B cell (primary cell): ENCODE measurements around the gene PLCB3. TPM values are rescaled to one million over a fixed set of nuclear protein-coding genes. Genes with fewer than 3 reads are reported as not detected.
A peak's percentile ranks its signal among the peaks of the same experiment; 100 is the strongest.

Experiments used
- ATAC-seq: fragments of 200-7000 bp; cut with Tn5 transposase; one replicate; pipeline ENCODE4 v1.10.0; 2021; ENCODE audit warnings: low read depth, mild to moderate bottlenecking, moderate number of reproducible peaks, moderate library complexity
- CTCF ChIA-PET: fragments of 350-600 bp; sonication (Branson Sonifier 250); formaldehyde crosslinking; loops from one replicate; lab custom pipeline; 2021; ENCODE audit warnings: antibody characterized with exemption, inconsistent platforms; lab: Charles Lee
- POLR2A ChIA-PET: fragments of 350-600 bp; sonication (Branson Sonifier 250); formaldehyde crosslinking; loops from one replicate; lab custom pipeline; 2021; ENCODE audit warnings: antibody characterized with exemption; lab: Charles Lee
- DNase-seq: peaks from one replicate; pipeline ENCODE4 v3.0.0; 2013
- H2AFZ ChIP-seq: 2 replicates; pipeline ENCODE4 v1.6.1; 2012; ENCODE audit warnings: mild to moderate bottlenecking, low read depth, low read length; ENCODE audit not compliant: insufficient read depth, poor library complexity, severe bottlenecking
- H3K27ac ChIP-seq, 2 donors: 1 replicate in 1 of 2; 2 replicates in 1 of 2; pipeline ENCODE4 v1.5.1; 2012 to 2013; ENCODE audit warnings: low read length in 2 of 2, mild to moderate bottlenecking in 2 of 2, moderate library complexity in 1 of 2
- H3K27me3 ChIP-seq, 4 experiments: fragments of 200-600 bp in 1 of 4; sonication (generic) in 1 of 4; replicated peaks in 1 of 4; 1 replicate in 2 of 4; 2 replicates in 2 of 4; pipeline versions ENCODE4 v1.6.1 to v1.7.0; 2013 to 2016; ENCODE audit warnings: low read length in 3 of 4, mild to moderate bottlenecking in 2 of 4, mixed read lengths in 1 of 4, moderate library complexity in 1 of 4; ENCODE audit not compliant: insufficient read depth in 4 of 4, control insufficient read depth in 3 of 4; ENCODE audit errors: control extremely low read depth in 1 of 4
- H3K36me3 ChIP-seq, 2 experiments: replicated peaks in 1 of 2; 1 replicate in 1 of 2; 2 replicates in 1 of 2; pipeline versions ENCODE4 v1.6.1 to v1.7.1; 2013; ENCODE audit warnings: low read length in 1 of 2; ENCODE audit not compliant: insufficient read depth in 2 of 2, control insufficient read depth in 1 of 2; ENCODE audit errors: control extremely low read depth in 1 of 2, extremely low read depth in 1 of 2
- H3K4me1 ChIP-seq, 2 donors: fragments of 200-600 bp in 1 of 2; sonication (generic) in 1 of 2; 1 replicate in 1 of 2; 2 replicates in 1 of 2; pipeline versions ENCODE4 v1.5.1 to v1.6.1; 2013 to 2017; ENCODE audit warnings: low read length in 2 of 2; ENCODE audit not compliant: control insufficient read depth in 2 of 2, insufficient read depth in 2 of 2
- H3K4me2 ChIP-seq: replicated peaks from 2 replicates; pipeline ENCODE3; 2012; ENCODE audit warnings: mild to moderate bottlenecking, low read depth, low read length; ENCODE audit not compliant: poor library complexity, severe bottlenecking
- H3K4me3 ChIP-seq, 5 experiments: fragments of 200-600 bp in 1 of 5; sonication (generic) in 1 of 5; 1 replicate in 3 of 5; 2 replicates in 2 of 5; pipeline versions ENCODE4 v1.5.1 to v1.7.0; 2011 to 2016; ENCODE audit warnings: low read length in 4 of 5, mild to moderate bottlenecking in 4 of 5, low read depth in 2 of 5, control low read depth in 1 of 5, moderate library complexity in 1 of 5; ENCODE audit not compliant: insufficient read depth in 1 of 5; ENCODE audit errors: control extremely low read depth in 1 of 5, extremely low read depth in 1 of 5
- H3K79me2 ChIP-seq: fragments of 200-600 bp; sonication (generic); one replicate; pipeline ENCODE4 v1.6.0; 2016; ENCODE audit warnings: low read length; ENCODE audit not compliant: control insufficient read depth, insufficient read depth
- H3K9ac ChIP-seq: fragments of 200-600 bp; sonication (generic); 2 replicates; pipeline ENCODE4 v1.6.1; 2017; ENCODE audit warnings: mild to moderate bottlenecking, low read length, moderate library complexity
- H3K9me3 ChIP-seq, 3 donors: one replicate each; pipeline versions ENCODE4 v1.6.1 to v1.7.1; 2013; ENCODE audit warnings: low read length in 2 of 3; ENCODE audit not compliant: control insufficient read depth in 2 of 3, insufficient read depth in 1 of 3; ENCODE audit errors: control extremely low read depth in 1 of 3
- H4K20me1 ChIP-seq: 2 replicates; pipeline ENCODE4 v1.6.0; 2012; ENCODE audit warnings: mild to moderate bottlenecking, low read length; ENCODE audit not compliant: insufficient read depth, control insufficient read depth, poor library complexity, severe bottlenecking
- H3K27ac Mint-ChIP-seq: one replicate; pipeline ENCODE4 v1.8.0; 2021; ENCODE audit warnings: mixed read lengths
- H3K27me3 Mint-ChIP-seq: one replicate; pipeline ENCODE4 v1.8.0; 2021; ENCODE audit warnings: mixed read lengths
- H3K4me1 Mint-ChIP-seq: one replicate; pipeline ENCODE4 v1.8.0; 2021; ENCODE audit warnings: mixed read lengths
- H3K4me3 Mint-ChIP-seq: one replicate; pipeline ENCODE4 v1.8.0; 2021; ENCODE audit warnings: mixed read lengths
- H3K9me3 Mint-ChIP-seq: one replicate; pipeline ENCODE4 v1.8.0; 2022; ENCODE audit warnings: mixed read lengths; ENCODE audit not compliant: insufficient read depth
- CTCF ChIP-seq: fragments of 200-600 bp; IDR thresholded peaks from one replicate; pipeline ENCODE4 v1.8.0; 2022; ENCODE audit warnings: antibody characterized with exemption, mild to moderate bottlenecking
- EZH2 ChIP-seq: IDR thresholded peaks from 2 replicates; pipeline ENCODE4 v1.6.1; 2012; ENCODE audit warnings: borderline replicate concordance, low read depth, mild to moderate bottlenecking, moderate library complexity, low read length; ENCODE audit not compliant: insufficient read depth, poor library complexity, severe bottlenecking
- WGBS: methylation state at CpG from one replicate; pipeline ENCODE4 v1.1.5; 2013; ENCODE audit warnings: missing lambda C conversion rate; ENCODE audit not compliant: insufficient coverage; 5-methylcytosine and 5-hydroxymethylcytosine counted together
- intact Hi-C: fragments of 100-400 bp; cut with micrococcal nuclease; formaldehyde crosslinking; loops from one replicate; pipeline ENCODE4 v1.10.0; 2022
- polyA plus RNA-seq: library from polyadenylated mRNA; depleted of rRNA; stranded (reverse); fragments of >200 nt; gene quantifications from 2 replicates; pipeline ENCODE4 v1.2.3, GENCODE V29; 2012
- total RNA-seq, 2 donors: library from RNA; stranded (reverse); fragments of 120-200 nt in 1 of 2; gene quantifications; 1 replicate in 1 of 2; 2 replicates in 1 of 2; pipeline versions ENCODE4 v1.2.3 to v1.2.4, GENCODE V29; 2013 to 2022

Gene PLCB3
- total and polyA plus RNA-seq, 2 donors (not counting 1 experiment from before 2014, with no cell fraction given): 3.0 to 8.1 TPM

GRCh38 chr11:64226507-64227051 lies 24.8 kb upstream of the PLCB3 start:
- CTCF ChIA-PET: interaction anchor here (0.7 to 5.2 kb wide), 12 partner anchors 10 to 129 kb away, joined by 3 to 70 read pairs (median 4); partner anchors contain the start of genes FERMT3, FKBP2 and PLCB3
- TF ChIP-seq EZH2: no peak
- TF ChIP-seq CTCF: no peak
- peak overlapping the region; percentile 32 to 97 (median 92) for H3K4me3 ChIP-seq

More at GRCh38 chr11:64226507-64227051, 24.8 kb upstream of the PLCB3 start:
- peaks cover 30 to 47% of the 10 kb centered on the region in 2 donors for H3K4me1 ChIP-seq
- peak overlapping the region; percentile 86 for H2AFZ ChIP-seq
- H3K79me2 ChIP-seq: peaks cover 23% of the 10 kb centered on the region
- no peaks in the 10 kb centered on the region for H3K27me3 ChIP-seq
- no peaks in the 10 kb centered on the region for H3K9me3 ChIP-seq
- Mint-ChIP-seq H3K27ac (peak overlapping the region; percentile 93), H3K27me3 (no peaks in the 10 kb centered on the region), H3K4me1 (peaks cover 47% of the 10 kb centered on the region), H3K4me3 (peak overlapping the region; percentile 91), H3K9me3 (no peaks in the 10 kb centered on the region)
- H4K20me1 ChIP-seq: peaks cover 1% of the 10 kb centered on the region
- H3K9ac ChIP-seq: peak overlapping the region; percentile 85
- POLR2A ChIA-PET: interaction anchor here (0.5 to 6.3 kb wide), 15 partner anchors 8 to 1107 kb away, joined by 3 to 78 read pairs (median 3); partner anchors contain the start of genes ESRRA, FERMT3, FKBP2 and PPP1R14B
- peaks cover 0 to 17% of the 10 kb centered on the region in 2 experiments for H3K36me3 ChIP-seq
- under 1% methylated on average over 26 of the region's 26 CpGs for whole genome bisulfite sequencing
- ATAC-seq: peak; percentile 19
- H3K4me2 ChIP-seq: peak overlapping the region; percentile 98
- intact Hi-C loops: loop anchor here (1.0 kb wide), 7 partner anchors 8 to 43 kb away; partner anchors contain the start of genes PLCB3, PPP1R14B and VEGFB
- peak; percentile 77 for DNase-seq
- peak overlapping the region; percentile 82 to 86 for H3K27ac ChIP-seq
